Caco-2 (cell line): ENCODE measurements around the gene FNBP1. TPM values are rescaled to one million over a fixed set of nuclear protein-coding genes. Genes with fewer than 3 reads are reported as not detected.

Experiments
- BruUV-seq: library from RNA; stranded (reverse); fragments of 400-500 nt; replicated peaks from 2 replicates; lab custom pipeline; 2021; lab: Mats Ljungman, UMichigan
- CTCF ChIA-PET: fragments of 300-600 bp; sonication (Branson Sonifier 250); formaldehyde crosslinking; loops from one replicate; lab custom pipeline; 2022; ENCODE audit warnings: antibody characterized with exemption; lab: Charles Lee
- POLR2A ChIA-PET: fragments of 300-600 bp; sonication (Branson Sonifier 250); formaldehyde crosslinking; loops from one replicate; lab custom pipeline; 2022; ENCODE audit warnings: antibody characterized with exemption; lab: Charles Lee
- DNase-seq, 2 experiments: peaks; one replicate each; pipeline versions ENCODE4 v3.0.0 to v3.0.0-alpha.2; 2020 to 2022
- H3K27me3 ChIP-seq: replicated peaks from 2 replicates; pipeline ENCODE4 v1.6.0; 2011; ENCODE audit warnings: low read length; ENCODE audit not compliant: control insufficient read depth, insufficient read depth
- H3K36me3 ChIP-seq: 2 replicates; pipeline ENCODE4 v1.5.1; 2011; ENCODE audit warnings: low read length; ENCODE audit not compliant: control insufficient read depth, insufficient read depth
- H3K4me1 ChIP-seq: fragments of 250-450 bp; sonication (Bioruptor Pico); 2 replicates; pipeline ENCODE4 v1.5.1; 2020; ENCODE audit warnings: mild to moderate bottlenecking
- H3K4me3 ChIP-seq: 2 replicates; pipeline ENCODE4 v1.5.1; 2011; ENCODE audit warnings: low read depth, mild to moderate bottlenecking, control low read depth, low read length
- H3K9me3 ChIP-seq: fragments of 250-450 bp; sonication (Bioruptor Pico); 2 replicates; pipeline ENCODE4 v1.5.1; 2020; ENCODE audit warnings: mild to moderate bottlenecking, moderate library complexity
- H3K27ac Mint-ChIP-seq: one replicate; pipeline ENCODE4 v1.8.0; 2022; ENCODE audit warnings: mixed read lengths; ENCODE audit not compliant: unreplicated experiment
- H3K27me3 Mint-ChIP-seq: one replicate; pipeline ENCODE4 v1.8.0; 2022; ENCODE audit warnings: mixed read lengths; ENCODE audit not compliant: insufficient read depth, unreplicated experiment
- H3K36me3 Mint-ChIP-seq: one replicate; pipeline ENCODE4 v1.8.0; 2022; ENCODE audit warnings: mild to moderate bottlenecking, mixed read lengths; ENCODE audit not compliant: insufficient read depth, unreplicated experiment
- H3K4me1 Mint-ChIP-seq: one replicate; pipeline ENCODE4 v1.8.0; 2022; ENCODE audit warnings: low read depth, mixed read lengths; ENCODE audit not compliant: unreplicated experiment
- H3K4me3 Mint-ChIP-seq: one replicate; pipeline ENCODE4 v1.8.0; 2022; ENCODE audit warnings: mild to moderate bottlenecking, moderate library complexity, mixed read lengths; ENCODE audit not compliant: unreplicated experiment
- H3K9me3 Mint-ChIP-seq: one replicate; pipeline ENCODE4 v1.8.0; 2022; ENCODE audit warnings: mixed read lengths; ENCODE audit not compliant: unreplicated experiment
- CTCF ChIP-seq, 2 experiments: fragments of 200-600 bp in 1 of 2; IDR thresholded peaks; 1 replicate in 1 of 2; 2 replicates in 1 of 2; pipeline versions ENCODE4 v1.5.1 to v1.8.0; 2011 to 2022; ENCODE audit warnings: antibody characterized with exemption in 1 of 2, control low read depth in 1 of 2, inconsistent platforms in 1 of 2, low read depth in 1 of 2, low read length in 1 of 2, mild to moderate bottlenecking in 1 of 2, moderate library complexity in 1 of 2; ENCODE audit not compliant: insufficient read depth in 1 of 2, severe bottlenecking in 1 of 2, unreplicated experiment in 1 of 2
- intact Hi-C: fragments of 100-400 bp; cut with micrococcal nuclease; formaldehyde crosslinking; loops from one replicate; pipeline ENCODE4 v1.10.0; 2022; ENCODE audit not compliant: unreplicated experiment
- total RNA-seq: library from RNA; stranded (reverse); gene quantifications from 2 replicates; pipeline ENCODE4 v1.2.3, GENCODE V29; 2022

FNBP1 gene
- total RNA-seq, 1 experiment from 2014 or later = 33.2 TPM

- no peaks in the 10 kb centered on the region for H3K4me1 ChIP-seq
- TF ChIP-seq CTCF (IDR thresholded peaks at IDR 0.05; ENCODE audit: insufficient read depth in 1 of 2, low read depth in 1 of 2, low read length in 1 of 2, severe bottlenecking in 1 of 2, unreplicated experiment in 1 of 2) = no peak
- CTCF ChIA-PET = no interaction called here
- no peaks in the 10 kb centered on the region for H3K9me3 Mint-ChIP-seq
- DNase-seq = no peak
- no peaks in the 10 kb centered on the region for H3K9me3 ChIP-seq
- POLR2A ChIA-PET = no interaction called here
- no peak overlapping the region for H3K4me3 ChIP-seq
- H3K4me1 Mint-ChIP-seq = no peaks in the 10 kb centered on the region
- H3K36me3 Mint-ChIP-seq = peaks cover 46% of the 10 kb centered on the region
- no peaks in the 10 kb centered on the region; the same call in 1 of the 2 replicates for H3K36me3 ChIP-seq
- intact Hi-C loops = no loop called here
- no TSS peak for BruUV-seq
- H3K27me3 Mint-ChIP-seq = no peaks in the 10 kb centered on the region
- H3K27me3 ChIP-seq = no peaks in the 10 kb centered on the region
- H3K4me3 Mint-ChIP-seq = no peak overlapping the region
- H3K27ac Mint-ChIP-seq = no peak overlapping the region
These were observed 46.2 kb upstream of the FNBP1 start for GRCh38 chr9:130089141-130089540.

DNA sequence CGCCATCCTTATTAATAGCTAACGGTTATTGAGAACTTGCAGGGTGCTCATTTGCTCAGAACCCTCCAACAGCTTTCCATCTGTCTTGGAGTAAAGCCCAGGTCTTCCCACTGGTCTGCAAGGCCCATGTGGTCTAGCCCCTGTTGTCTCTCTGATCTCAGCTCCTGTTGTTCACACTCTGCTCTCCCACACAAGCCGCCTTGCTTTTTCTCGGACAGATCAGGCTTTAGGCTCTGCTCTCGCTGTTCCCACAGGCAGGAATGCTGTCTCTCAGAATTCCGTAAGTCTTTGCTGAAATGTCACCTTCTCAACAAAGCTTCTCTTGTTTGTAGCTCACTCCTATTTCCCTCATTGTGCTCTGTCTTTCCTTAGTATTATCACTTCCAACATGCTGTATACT lies 45.1 kb upstream of the FNBP1 start:
- H3K27ac Mint-ChIP-seq = no peak overlapping the region
- Histone ChIP-seq H3K4me3 (no peak overlapping the region), H3K27me3 (no peaks in the 10 kb centered on the region), H3K36me3 (no peaks in the 10 kb centered on the region; the same call in 1 of the 2 replicates), H3K4me1 (no peaks in the 10 kb centered on the region), H3K9me3 (no peaks in the 10 kb centered on the region)
- POLR2A ChIA-PET = no interaction called here
- no peaks in the 10 kb centered on the region for H3K4me1 Mint-ChIP-seq
- H3K4me3 Mint-ChIP-seq = no peak overlapping the region
- no peaks in the 10 kb centered on the region for H3K9me3 Mint-ChIP-seq
- DNase-seq = no peak
- H3K27me3 Mint-ChIP-seq = no peaks in the 10 kb centered on the region
- CTCF ChIA-PET = no interaction called here
- H3K36me3 Mint-ChIP-seq = peaks cover 42% of the 10 kb centered on the region
- BruUV-seq = no TSS peak
- no peak for TF ChIP-seq CTCF (IDR thresholded peaks at IDR 0.05; ENCODE audit: insufficient read depth in 1 of 2, low read depth in 1 of 2, low read length in 1 of 2, severe bottlenecking in 1 of 2, unreplicated experiment in 1 of 2)
- intact Hi-C loops = no loop called here

GRCh38 chr9:130084337-130084736 lies 41.3 kb upstream of the FNBP1 start:
- H3K4me1 Mint-ChIP-seq = no peaks in the 10 kb centered on the region
- intact Hi-C loops = no loop called here
- no peaks in the 10 kb centered on the region for H3K9me3 ChIP-seq
- H3K27me3 ChIP-seq = no peaks in the 10 kb centered on the region
- H3K36me3 Mint-ChIP-seq = peaks cover 53% of the 10 kb centered on the region
- no peak for TF ChIP-seq CTCF (IDR thresholded peaks at IDR 0.05; ENCODE audit: insufficient read depth in 1 of 2, low read depth in 1 of 2, low read length in 1 of 2, severe bottlenecking in 1 of 2, unreplicated experiment in 1 of 2)
- ChIA-PET POLR2A (no interaction called here), CTCF (no interaction called here)
- H3K27me3 Mint-ChIP-seq = no peaks in the 10 kb centered on the region
- no peaks in the 10 kb centered on the region; the same call in 1 of the 2 replicates for H3K36me3 ChIP-seq
- BruUV-seq = no TSS peak
- no peaks in the 10 kb centered on the region for H3K4me1 ChIP-seq
- H3K4me3 ChIP-seq = no peak overlapping the region
- H3K27ac Mint-ChIP-seq = no peak overlapping the region
- H3K4me3 Mint-ChIP-seq = no peak overlapping the region
- no peak for DNase-seq
- H3K9me3 Mint-ChIP-seq = no peaks in the 10 kb centered on the region
